Transverse colon (tissue), 3 donors: ENCODE results near the gene ZBTB20.

Experiments used
- CTCF ChIP-seq, 5 experiments: fragments of 200-600 bp in 3 of 5; fragments of 450-650 bp in 2 of 5; sonication (generic) in 3 of 5; IDR thresholded peaks; 1 replicate in 2 of 5; 2 replicates in 3 of 5; pipeline ENCODE4 v1.5.1; 2016 to 2017; ENCODE audit warnings: antibody characterized with exemption in 5 of 5, inconsistent platforms in 3 of 5, mild to moderate bottlenecking in 2 of 5, moderate library complexity in 1 of 5
- EP300 ChIP-seq: sonication (generic); formaldehyde crosslinking; IDR thresholded peaks from one replicate; pipeline ENCODE4 v1.6.1; 2017; ENCODE audit warnings: antibody characterized with exemption, low read depth
- POLR2A ChIP-seq: fragments of 450-650 bp; IDR thresholded peaks from one replicate; pipeline ENCODE4 v1.6.1; 2016; ENCODE audit warnings: antibody characterized with exemption, mild to moderate bottlenecking, moderate library complexity

DNA sequence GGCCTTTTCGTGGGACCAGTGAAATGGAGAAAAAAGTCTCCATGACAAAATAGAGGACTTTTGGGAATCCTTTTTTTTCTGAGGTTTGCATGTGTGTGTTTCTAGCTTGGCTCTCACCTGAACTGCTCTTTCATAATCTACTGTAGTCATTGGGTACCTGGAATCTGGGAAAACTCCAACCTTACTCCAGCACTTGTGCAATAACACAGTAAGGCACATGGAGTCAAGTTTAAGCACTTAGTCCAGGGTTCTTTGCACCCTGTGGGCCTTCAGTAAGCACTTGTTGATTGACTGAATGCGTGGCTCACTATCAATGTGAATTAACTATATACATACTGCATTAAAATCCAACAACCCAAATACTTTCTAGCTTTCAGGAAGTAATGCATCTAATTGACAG, 299.5 kb downstream of the ZBTB20 start:
- TF ChIP-seq CTCF (IDR thresholded peaks at IDR 0.05), result no peak
- TF ChIP-seq POLR2A, result no peak
- no peak for TF ChIP-seq EP300
